ENCODE measurements around the gene PCGF3.

DNA sequence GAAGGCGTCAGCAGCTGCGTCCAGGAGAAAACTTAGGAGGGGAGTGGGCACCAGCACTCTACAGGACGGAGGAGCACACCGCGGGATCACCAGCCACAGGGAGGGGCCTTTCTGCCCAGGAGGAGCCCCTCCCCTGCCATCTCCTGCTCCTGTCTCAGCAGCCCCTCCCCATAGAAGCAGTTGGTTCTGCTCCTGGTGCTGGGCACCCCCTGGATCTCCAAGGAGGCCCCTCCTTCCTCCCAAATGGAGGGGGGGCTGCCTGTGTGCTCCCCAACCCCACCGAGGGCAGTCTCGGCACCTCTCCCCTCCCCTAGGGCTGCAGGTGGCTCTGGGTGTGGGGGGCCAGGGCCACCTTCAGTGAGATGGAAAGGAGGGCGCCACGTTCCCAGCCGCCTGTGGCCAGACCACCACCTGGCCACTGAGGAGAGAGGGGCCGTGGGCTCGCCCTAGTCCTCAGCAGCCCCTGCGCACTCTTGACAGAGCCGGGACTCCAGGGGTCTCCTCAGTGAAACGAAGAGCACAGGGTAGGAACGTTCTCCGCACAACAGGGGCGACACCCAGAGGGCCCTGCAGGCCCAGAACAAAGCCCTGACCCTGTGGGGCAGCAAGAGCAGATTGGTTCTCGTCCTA, 82.5 kb downstream of the PCGF3 start:
- TF ChIP-seq, protein P1, sequence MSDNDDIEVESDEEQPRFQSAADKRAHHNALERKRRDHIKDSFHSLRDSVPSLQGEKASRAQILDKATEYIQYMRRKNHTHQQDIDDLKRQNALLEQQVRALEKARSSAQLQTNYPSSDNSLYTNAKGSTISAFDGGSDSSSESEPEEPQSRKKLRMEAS (CRISPR knock-in tag; IDR thresholded peaks at IDR 0.05): no peak
- TF ChIP-seq NR2C2 (CRISPR knock-in tag; IDR thresholded peaks at IDR 0.05) (no peak), NR2C2 (tag; IDR thresholded peaks at IDR 0.05) (no peak)
- TF ChIP-seq, protein P2, sequence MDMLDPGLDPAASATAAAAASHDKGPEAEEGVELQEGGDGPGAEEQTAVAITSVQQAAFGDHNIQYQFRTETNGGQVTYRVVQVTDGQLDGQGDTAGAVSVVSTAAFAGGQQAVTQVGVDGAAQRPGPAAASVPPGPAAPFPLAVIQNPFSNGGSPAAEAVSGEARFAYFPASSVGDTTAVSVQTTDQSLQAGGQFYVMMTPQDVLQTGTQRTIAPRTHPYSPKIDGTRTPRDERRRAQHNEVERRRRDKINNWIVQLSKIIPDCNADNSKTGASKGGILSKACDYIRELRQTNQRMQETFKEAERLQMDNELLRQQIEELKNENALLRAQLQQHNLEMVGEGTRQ (CRISPR knock-in tag; IDR thresholded peaks at IDR 0.05): no peak

Data from K562 (cell line).